HepG2 (cell line): ENCODE data around the gene ATP9A.

Experiments used
- HDAC2 ChIP-seq: sonication (generic); formaldehyde crosslinking; IDR thresholded peaks from 2 replicates; pipeline ENCODE4 v1.4.0; 2020; ENCODE audit warnings: missing genetic modification reagents
- HDAC6 ChIP-seq: fragments of 200-600 bp; sonication (generic); IDR thresholded peaks from 2 replicates; pipeline ENCODE4 v1.7.0; 2017; ENCODE audit warnings: mild to moderate bottlenecking, antibody characterized with exemption, low read length, low read depth
- HNRNPUL1 ChIP-seq: fragments of 200-400 bp; formaldehyde crosslinking; IDR thresholded peaks from 2 replicates; pipeline ENCODE4 v1.6.1; 2017; ENCODE audit warnings: low read depth, mild to moderate bottlenecking, low read length, moderate library complexity
- MTA1 ChIP-seq: sonication (generic); formaldehyde crosslinking; IDR thresholded peaks from 2 replicates; pipeline ENCODE4 v1.4.0; 2020; ENCODE audit warnings: missing genetic modification reagents, mild to moderate bottlenecking, borderline replicate concordance
- ZNF501 ChIP-seq: sonication (generic); formaldehyde crosslinking; IDR thresholded peaks from 2 replicates; pipeline ENCODE4 v1.5.1; 2020; ENCODE audit warnings: mild to moderate bottlenecking, moderate library complexity, missing genetic modification reagents
- ZNF724P ChIP-seq: sonication (generic); formaldehyde crosslinking; IDR thresholded peaks from 2 replicates; pipeline ENCODE4 v1.8.0; 2022; ENCODE audit warnings: missing genetic modification reagents, borderline replicate concordance
- TF ChIP-seq, protein P1 (sequence below): sonication (generic); formaldehyde crosslinking; IDR thresholded peaks from 2 replicates; pipeline ENCODE4 v1.5.1; 2020; ENCODE audit warnings: missing genetic modification reagents, mild to moderate bottlenecking, borderline replicate concordance

DNA sequence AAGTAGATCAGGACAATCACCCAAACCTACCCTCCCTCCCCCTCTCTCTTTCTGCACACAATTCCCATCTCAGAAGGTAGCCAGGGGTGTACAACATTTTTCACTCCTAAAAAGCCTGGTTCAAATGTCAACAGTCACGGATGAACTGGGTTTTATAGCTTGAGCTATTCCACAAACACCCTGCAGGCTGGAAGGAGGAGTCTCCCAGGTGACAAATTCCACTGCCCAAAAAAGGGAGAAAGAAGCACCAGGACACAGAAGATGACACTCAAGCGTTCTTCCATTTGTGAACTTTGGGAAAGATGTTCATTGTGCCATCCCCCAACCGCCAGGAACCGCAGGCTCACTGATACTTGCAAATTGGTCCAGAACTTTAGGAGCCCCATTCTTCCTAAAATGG is 114.1 kb downstream of the ATP9A start:
- no peak for TF ChIP-seq ZNF501
- no peak for TF ChIP-seq HDAC6
- no peak for TF ChIP-seq MTA1 (CRISPR knock-in tag)
- TF ChIP-seq, protein P1, sequence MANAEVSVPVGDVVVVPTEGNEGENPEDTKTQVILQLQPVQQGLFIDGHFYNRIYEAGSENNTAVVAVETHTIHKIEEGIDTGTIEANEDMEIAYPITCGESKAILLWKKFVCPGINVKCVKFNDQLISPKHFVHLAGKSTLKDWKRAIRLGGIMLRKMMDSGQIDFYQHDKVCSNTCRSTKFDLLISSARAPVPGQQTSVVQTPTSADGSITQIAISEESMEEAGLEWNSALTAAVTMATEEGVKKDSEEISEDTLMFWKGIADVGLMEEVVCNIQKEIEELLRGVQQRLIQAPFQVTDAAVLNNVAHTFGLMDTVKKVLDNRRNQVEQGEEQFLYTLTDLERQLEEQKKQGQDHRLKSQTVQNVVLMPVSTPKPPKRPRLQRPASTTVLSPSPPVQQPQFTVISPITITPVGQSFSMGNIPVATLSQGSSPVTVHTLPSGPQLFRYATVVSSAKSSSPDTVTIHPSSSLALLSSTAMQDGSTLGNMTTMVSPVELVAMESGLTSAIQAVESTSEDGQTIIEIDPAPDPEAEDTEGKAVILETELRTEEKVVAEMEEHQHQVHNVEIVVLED: no peak
- no peak for TF ChIP-seq HDAC2
- no peak for TF ChIP-seq HNRNPUL1
- TF ChIP-seq ZNF724P (CRISPR knock-in tag): no peak
